ENCODE measurements around the gene TIGD6. TPM values are rescaled to one million over a fixed set of nuclear protein-coding genes. Genes with fewer than 3 reads are reported as not detected.
"Not testable (repeated sequence)": the region's sequence is repeated elsewhere in the genome, so short reads cannot be mapped to it uniquely, and the experiment has no call there.

Gene TIGD6
- total RNA-seq, 1 experiment from 2014 or later, result 2.1 TPM

- DNase-seq (ENCODE audit: low spot score), result no peak
- TF ChIP-seq ZNF121 (CRISPR knock-in tag; IDR thresholded peaks at IDR 0.05), result no peak
- no peak for TF ChIP-seq ATF3 (CRISPR knock-in tag; conservative IDR thresholded peaks at IDR 0.05)
- no peak for TF ChIP-seq ZNF425 (CRISPR knock-in tag; conservative IDR thresholded peaks at IDR 0.05)
- Mint-ChIP-seq H3K9me3 (no peaks in the 10 kb centered on the region), H3K27me3 (ENCODE audit: low read depth) (no peaks in the 10 kb centered on the region), H3K27ac (no peak overlapping the region), H3K36me3 (peaks cover 76% of the 10 kb centered on the region), H3K4me3 (no peak overlapping the region), H3K4me1 (no peaks in the 10 kb centered on the region)
- POLR2A ChIA-PET, result no interaction called here
- CTCF ChIA-PET, result no interaction called here
- no peak for ATAC-seq
Observed at GRCh38 chr5:150033334-150033733, 32.9 kb upstream of the TIGD6 start.

GRCh38 chr5:150028047-150028446 lies 27.6 kb upstream of the TIGD6 start:
- H3K4me1 Mint-ChIP-seq; H3K4me3 Mint-ChIP-seq; CTCF ChIA-PET; ATAC-seq; POLR2A ChIA-PET; H3K27me3 Mint-ChIP-seq (ENCODE audit: low read depth); DNase-seq (ENCODE audit: low spot score); H3K9me3 Mint-ChIP-seq: not testable (repeated sequence)
- peak overlapping the region; percentile 1; the same call in 1 of the 2 replicates for H3K27ac Mint-ChIP-seq
- peaks cover 70% of the 10 kb centered on the region for H3K36me3 Mint-ChIP-seq

- ATAC-seq (no peak), DNase-seq (ENCODE audit: low spot score) (no peak)
- no peaks in the 10 kb centered on the region for H3K9me3 Mint-ChIP-seq
- TF ChIP-seq IRF1 (CRISPR knock-in tag; IDR thresholded peaks at IDR 0.05) (no peak), TEAD1 (CRISPR knock-in tag; IDR thresholded peaks at IDR 0.05) (no peak), CREM (CRISPR knock-in tag; IDR thresholded peaks at IDR 0.05) (no peak), NFYB (CRISPR knock-in tag; conservative IDR thresholded peaks at IDR 0.05; ENCODE audit: low read depth) (no peak), ZNF121 (CRISPR knock-in tag; IDR thresholded peaks at IDR 0.05) (no peak), ZNF219 (CRISPR knock-in tag; IDR thresholded peaks at IDR 0.05; ENCODE audit: borderline replicate concordance) (no peak), ZNF512 (CRISPR knock-in tag; IDR thresholded peaks at IDR 0.05; ENCODE audit: borderline replicate concordance) (no peak), SMAD3 (CRISPR knock-in tag; IDR thresholded peaks at IDR 0.05; ENCODE audit: borderline replicate concordance) (no peak)
- ChIA-PET POLR2A (no interaction called here), CTCF (no interaction called here)
- peaks cover 66% of the 10 kb centered on the region for H3K36me3 Mint-ChIP-seq
- no peak overlapping the region for H3K4me3 Mint-ChIP-seq
- peaks cover 16% of the 10 kb centered on the region for H3K4me1 Mint-ChIP-seq
- no peaks in the 10 kb centered on the region for H3K27me3 Mint-ChIP-seq (ENCODE audit: low read depth)
- no peak overlapping the region for H3K27ac Mint-ChIP-seq
Observed at GRCh38 chr5:150026682-150027172, 26.3 kb upstream of the TIGD6 start.

GRCh38 chr5:150024346-150024984 lies 24.0 kb upstream of the TIGD6 start:
- Mint-ChIP-seq H3K36me3 (peaks cover 70% of the 10 kb centered on the region), H3K27me3 (ENCODE audit: low read depth) (no peaks in the 10 kb centered on the region), H3K4me3 (no peak overlapping the region), H3K9me3 (no peaks in the 10 kb centered on the region), H3K4me1 (peaks cover 32% of the 10 kb centered on the region), H3K27ac (no peak overlapping the region)
- DNase-seq (ENCODE audit: low spot score), result no peak
- ChIA-PET CTCF (no interaction called here), POLR2A (no interaction called here)
- ATAC-seq, result no peak
- no peak for TF ChIP-seq ZNF317 (CRISPR knock-in tag; IDR thresholded peaks at IDR 0.05; ENCODE audit: borderline replicate concordance, low read depth)
- TF ChIP-seq ZSCAN18 (CRISPR knock-in tag; IDR thresholded peaks at IDR 0.05), result no peak
- TF ChIP-seq GABPB1 (CRISPR knock-in tag; IDR thresholded peaks at IDR 0.05), result no peak
- TF ChIP-seq RORB (CRISPR knock-in tag; IDR thresholded peaks at IDR 0.05), result no peak
- TF ChIP-seq E2F5 (CRISPR knock-in tag; IDR thresholded peaks at IDR 0.05), result no peak
- no peak for TF ChIP-seq ZNF425 (CRISPR knock-in tag; conservative IDR thresholded peaks at IDR 0.05)
- TF ChIP-seq CREB1 (CRISPR knock-in tag; IDR thresholded peaks at IDR 0.05), result no peak
- TF ChIP-seq ZNF512 (CRISPR knock-in tag; IDR thresholded peaks at IDR 0.05; ENCODE audit: borderline replicate concordance), result no peak

Data from WTC11 (cell line).